Panc1 (cell line): ENCODE data around the gene KRT38.

ENCODE experiments used
- POLR2AphosphoS5 ChIP-seq: IDR thresholded peaks from 2 replicates; pipeline ENCODE4 v1.6.1; 2012; ENCODE audit warnings: mild to moderate bottlenecking, low read depth, low read length, moderate library complexity
- SIN3A ChIP-seq: IDR thresholded peaks from 2 replicates; pipeline ENCODE4 v1.6.1; 2012; ENCODE audit warnings: low read depth, mild to moderate bottlenecking, low read length, moderate library complexity, borderline replicate concordance; ENCODE audit not compliant: insufficient read depth
- TCF7L2 ChIP-seq: IDR thresholded peaks from 2 replicates; pipeline ENCODE4 v1.6.1; 2011; ENCODE audit warnings: mild to moderate bottlenecking, low read depth, low read length, inconsistent platforms
- TF ChIP-seq, protein P1 (sequence below): fragments of 450-650 bp; IDR thresholded peaks from 2 replicates; pipeline ENCODE4 v1.5.1; 2017; ENCODE audit warnings: mild to moderate bottlenecking
- TF ChIP-seq, protein P2 (sequence below), 2 experiments: IDR thresholded peaks; 2 replicates each; pipeline ENCODE4 v1.6.1; 2011 to 2012; ENCODE audit warnings: low read depth in 2 of 2, control low read depth in 1 of 2, low read length in 1 of 2, mild to moderate bottlenecking in 1 of 2, moderate library complexity in 1 of 2; ENCODE audit not compliant: insufficient read depth in 1 of 2

DNA sequence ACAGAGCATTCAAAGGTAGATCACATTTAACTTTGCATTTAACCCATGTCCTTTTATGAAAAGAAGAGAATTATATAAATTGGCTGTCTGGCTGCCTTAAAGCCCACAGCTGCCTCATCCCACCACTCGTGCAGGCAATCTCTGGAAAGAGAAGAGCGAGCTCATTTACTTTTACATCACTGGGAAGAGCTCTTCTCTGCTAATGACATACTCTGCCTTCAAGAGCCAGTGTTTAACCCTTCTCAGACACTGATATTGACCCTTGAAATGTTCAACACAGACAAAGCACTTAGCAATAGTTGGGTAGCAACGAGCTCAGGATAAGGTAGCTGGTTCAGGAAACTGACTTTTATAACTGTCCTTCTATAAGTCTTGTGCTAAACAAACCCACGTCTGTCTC lies 6.8 kb downstream of the KRT38 start:
- TF ChIP-seq, protein P1, sequence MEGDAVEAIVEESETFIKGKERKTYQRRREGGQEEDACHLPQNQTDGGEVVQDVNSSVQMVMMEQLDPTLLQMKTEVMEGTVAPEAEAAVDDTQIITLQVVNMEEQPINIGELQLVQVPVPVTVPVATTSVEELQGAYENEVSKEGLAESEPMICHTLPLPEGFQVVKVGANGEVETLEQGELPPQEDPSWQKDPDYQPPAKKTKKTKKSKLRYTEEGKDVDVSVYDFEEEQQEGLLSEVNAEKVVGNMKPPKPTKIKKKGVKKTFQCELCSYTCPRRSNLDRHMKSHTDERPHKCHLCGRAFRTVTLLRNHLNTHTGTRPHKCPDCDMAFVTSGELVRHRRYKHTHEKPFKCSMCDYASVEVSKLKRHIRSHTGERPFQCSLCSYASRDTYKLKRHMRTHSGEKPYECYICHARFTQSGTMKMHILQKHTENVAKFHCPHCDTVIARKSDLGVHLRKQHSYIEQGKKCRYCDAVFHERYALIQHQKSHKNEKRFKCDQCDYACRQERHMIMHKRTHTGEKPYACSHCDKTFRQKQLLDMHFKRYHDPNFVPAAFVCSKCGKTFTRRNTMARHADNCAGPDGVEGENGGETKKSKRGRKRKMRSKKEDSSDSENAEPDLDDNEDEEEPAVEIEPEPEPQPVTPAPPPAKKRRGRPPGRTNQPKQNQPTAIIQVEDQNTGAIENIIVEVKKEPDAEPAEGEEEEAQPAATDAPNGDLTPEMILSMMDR = no peak
- TF ChIP-seq POLR2AphosphoS5 (no peak), SIN3A (no peak), TCF7L2 (no peak)
- TF ChIP-seq, protein P2, sequence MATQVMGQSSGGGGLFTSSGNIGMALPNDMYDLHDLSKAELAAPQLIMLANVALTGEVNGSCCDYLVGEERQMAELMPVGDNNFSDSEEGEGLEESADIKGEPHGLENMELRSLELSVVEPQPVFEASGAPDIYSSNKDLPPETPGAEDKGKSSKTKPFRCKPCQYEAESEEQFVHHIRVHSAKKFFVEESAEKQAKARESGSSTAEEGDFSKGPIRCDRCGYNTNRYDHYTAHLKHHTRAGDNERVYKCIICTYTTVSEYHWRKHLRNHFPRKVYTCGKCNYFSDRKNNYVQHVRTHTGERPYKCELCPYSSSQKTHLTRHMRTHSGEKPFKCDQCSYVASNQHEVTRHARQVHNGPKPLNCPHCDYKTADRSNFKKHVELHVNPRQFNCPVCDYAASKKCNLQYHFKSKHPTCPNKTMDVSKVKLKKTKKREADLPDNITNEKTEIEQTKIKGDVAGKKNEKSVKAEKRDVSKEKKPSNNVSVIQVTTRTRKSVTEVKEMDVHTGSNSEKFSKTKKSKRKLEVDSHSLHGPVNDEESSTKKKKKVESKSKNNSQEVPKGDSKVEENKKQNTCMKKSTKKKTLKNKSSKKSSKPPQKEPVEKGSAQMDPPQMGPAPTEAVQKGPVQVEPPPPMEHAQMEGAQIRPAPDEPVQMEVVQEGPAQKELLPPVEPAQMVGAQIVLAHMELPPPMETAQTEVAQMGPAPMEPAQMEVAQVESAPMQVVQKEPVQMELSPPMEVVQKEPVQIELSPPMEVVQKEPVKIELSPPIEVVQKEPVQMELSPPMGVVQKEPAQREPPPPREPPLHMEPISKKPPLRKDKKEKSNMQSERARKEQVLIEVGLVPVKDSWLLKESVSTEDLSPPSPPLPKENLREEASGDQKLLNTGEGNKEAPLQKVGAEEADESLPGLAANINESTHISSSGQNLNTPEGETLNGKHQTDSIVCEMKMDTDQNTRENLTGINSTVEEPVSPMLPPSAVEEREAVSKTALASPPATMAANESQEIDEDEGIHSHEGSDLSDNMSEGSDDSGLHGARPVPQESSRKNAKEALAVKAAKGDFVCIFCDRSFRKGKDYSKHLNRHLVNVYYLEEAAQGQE (IDR thresholded peaks at IDR 0.05; ENCODE audit: insufficient read depth in 1 of 2, low read depth in 2 of 2, low read length in 1 of 2) = no peak
